Esophagus muscularis mucosa (tissue), 3 donors: ENCODE measurements around the gene SLC39A13.

Experiments used
- POLR2A ChIP-seq: fragments of 450-650 bp; IDR thresholded peaks from one replicate; pipeline ENCODE4 v1.6.1; 2017; ENCODE audit warnings: antibody characterized with exemption, moderate library complexity, mild to moderate bottlenecking, low read depth
- POLR2AphosphoS5 ChIP-seq, 2 donors: sonication (generic); formaldehyde crosslinking; IDR thresholded peaks; one replicate each; pipeline ENCODE4 v1.6.1; 2017; ENCODE audit warnings: antibody characterized with exemption in 2 of 2
- TF ChIP-seq, protein P1 (sequence below), 3 experiments: fragments of 200-600 bp in 2 of 3; fragments of 450-650 bp in 1 of 3; sonication (generic) in 2 of 3; IDR thresholded peaks; one replicate each; pipeline ENCODE4 v1.5.1; 2017 to 2019; ENCODE audit warnings: antibody characterized with exemption in 3 of 3, mild to moderate bottlenecking in 2 of 3, moderate library complexity in 1 of 3

DNA sequence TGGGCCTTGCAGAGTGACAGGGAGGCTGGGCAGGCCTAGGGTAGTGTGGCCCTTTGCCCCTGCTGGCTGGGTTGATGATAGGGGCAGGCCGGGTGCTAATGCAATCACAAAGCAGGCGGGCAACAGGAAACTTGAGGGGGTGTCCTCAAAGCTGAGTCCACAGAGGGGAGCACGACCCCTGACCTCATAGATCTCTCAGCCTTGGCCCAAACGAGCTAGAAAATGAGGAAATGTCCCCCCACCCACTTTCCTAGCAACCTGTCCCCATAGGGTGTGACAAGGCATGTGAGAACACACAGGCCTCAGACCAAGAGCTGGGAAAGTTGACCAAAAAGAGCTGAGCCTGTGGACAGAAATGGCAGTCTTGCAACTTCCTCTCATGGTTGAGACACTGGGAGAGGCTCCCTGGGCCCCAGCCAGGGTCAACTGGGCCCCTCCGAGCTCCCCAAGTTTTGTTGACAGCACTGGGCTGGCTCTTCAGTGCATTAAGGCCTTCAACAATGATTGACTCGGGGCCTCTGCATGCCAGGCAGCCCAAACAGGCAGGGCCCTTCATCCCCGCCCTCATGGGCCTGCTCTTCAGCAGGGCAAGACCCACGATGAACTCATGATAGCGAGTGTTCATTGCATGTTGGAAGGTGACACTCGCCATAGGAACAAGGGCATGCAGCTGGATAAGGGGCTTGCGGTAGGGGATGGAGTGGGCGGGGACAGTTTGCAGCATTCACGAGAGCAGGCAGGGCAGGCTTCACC lies 20.3 kb upstream of the SLC39A13 start:
- TF ChIP-seq, protein P1, sequence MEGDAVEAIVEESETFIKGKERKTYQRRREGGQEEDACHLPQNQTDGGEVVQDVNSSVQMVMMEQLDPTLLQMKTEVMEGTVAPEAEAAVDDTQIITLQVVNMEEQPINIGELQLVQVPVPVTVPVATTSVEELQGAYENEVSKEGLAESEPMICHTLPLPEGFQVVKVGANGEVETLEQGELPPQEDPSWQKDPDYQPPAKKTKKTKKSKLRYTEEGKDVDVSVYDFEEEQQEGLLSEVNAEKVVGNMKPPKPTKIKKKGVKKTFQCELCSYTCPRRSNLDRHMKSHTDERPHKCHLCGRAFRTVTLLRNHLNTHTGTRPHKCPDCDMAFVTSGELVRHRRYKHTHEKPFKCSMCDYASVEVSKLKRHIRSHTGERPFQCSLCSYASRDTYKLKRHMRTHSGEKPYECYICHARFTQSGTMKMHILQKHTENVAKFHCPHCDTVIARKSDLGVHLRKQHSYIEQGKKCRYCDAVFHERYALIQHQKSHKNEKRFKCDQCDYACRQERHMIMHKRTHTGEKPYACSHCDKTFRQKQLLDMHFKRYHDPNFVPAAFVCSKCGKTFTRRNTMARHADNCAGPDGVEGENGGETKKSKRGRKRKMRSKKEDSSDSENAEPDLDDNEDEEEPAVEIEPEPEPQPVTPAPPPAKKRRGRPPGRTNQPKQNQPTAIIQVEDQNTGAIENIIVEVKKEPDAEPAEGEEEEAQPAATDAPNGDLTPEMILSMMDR (IDR thresholded peaks at IDR 0.05): no peak
- no peak for TF ChIP-seq POLR2A
- no peak for TF ChIP-seq POLR2AphosphoS5 (IDR thresholded peaks at IDR 0.05)
